GM12878 (cell line): Measurements from ENCODE around the gene WBP1L.
A peak's percentile ranks its signal among the peaks of the same experiment; 100 is the strongest.

Experiments
- CEBPB ChIP-seq, 2 experiments: fragments of 150-350 bp in 1 of 2; IDR thresholded peaks; 2 replicates each; pipeline ENCODE4 v1.6.1; 2012 to 2014; ENCODE audit warnings: low read depth in 2 of 2, low read length in 2 of 2, borderline replicate concordance in 1 of 2, inconsistent platforms in 1 of 2
- CTCF ChIP-seq, 3 experiments: IDR thresholded peaks in 2 of 3; conservative IDR thresholded peaks in 1 of 3; 2 replicates each; pipeline ENCODE4 v1.5.1; 2011; ENCODE audit warnings: low read depth in 3 of 3, low read length in 3 of 3, mild to moderate bottlenecking in 3 of 3, control low read depth in 2 of 3, moderate library complexity in 2 of 3, inconsistent platforms in 1 of 3, mixed read lengths in 1 of 3; ENCODE audit not compliant: control insufficient read depth in 2 of 3, insufficient read depth in 1 of 3; ENCODE audit errors: extremely low read depth in 1 of 3
- E2F4 ChIP-seq: IDR thresholded peaks from 2 replicates; pipeline ENCODE4 v1.6.1; 2012; ENCODE audit warnings: low read depth, low read length, improper control_type of control experiment
- E4F1 ChIP-seq: fragments of 450-650 bp; IDR thresholded peaks from 2 replicates; pipeline ENCODE4 v1.6.1; 2018; ENCODE audit warnings: borderline replicate concordance, mild to moderate bottlenecking; ENCODE audit not compliant: partially characterized antibody
- EP300 ChIP-seq, 2 experiments: fragments of 150-350 bp in 1 of 2; IDR thresholded peaks; 2 replicates each; pipeline ENCODE4 v1.6.1; 2011 to 2012; ENCODE audit warnings: low read depth in 2 of 2, low read length in 2 of 2, borderline replicate concordance in 1 of 2, improper control_type of control experiment in 1 of 2, inconsistent platforms in 1 of 2; ENCODE audit not compliant: control insufficient read depth in 1 of 2
- GABPA ChIP-seq: IDR thresholded peaks from 2 replicates; pipeline ENCODE4 v1.6.1; 2014; ENCODE audit warnings: antibody characterized with exemption, low read depth, mild to moderate bottlenecking, inconsistent platforms
- HDAC6 ChIP-seq: fragments of 200-600 bp; sonication (generic); IDR thresholded peaks from one replicate; pipeline ENCODE4 v1.8.0; 2017; ENCODE audit warnings: antibody characterized with exemption; ENCODE audit not compliant: unreplicated experiment
- KLF5 ChIP-seq: fragments of 450-650 bp; IDR thresholded peaks from 2 replicates; pipeline ENCODE4 v1.6.1; 2014; ENCODE audit warnings: mild to moderate bottlenecking; ENCODE audit not compliant: partially characterized antibody
- POLR2A ChIP-seq: IDR thresholded peaks from 2 replicates; pipeline ENCODE4 v1.6.1; 2011; ENCODE audit warnings: low read depth, mild to moderate bottlenecking, low read length
- RELA ChIP-seq: fragments of 450-650 bp; IDR thresholded peaks from 2 replicates; pipeline ENCODE4 v1.8.0; 2014; ENCODE audit warnings: borderline replicate concordance; ENCODE audit not compliant: partially characterized antibody
- SPI1 ChIP-seq: IDR thresholded peaks from 2 replicates; pipeline ENCODE4 v1.6.1; 2011; ENCODE audit warnings: low read depth, mild to moderate bottlenecking, low read length, moderate library complexity, borderline replicate concordance; ENCODE audit not compliant: insufficient read depth
- STAT3 ChIP-seq: IDR thresholded peaks from 2 replicates; pipeline ENCODE4 v1.6.1; 2011; ENCODE audit warnings: low read depth, low read length, improper control_type of control experiment
- SUZ12 ChIP-seq: fragments of 200-600 bp; sonication (generic); IDR thresholded peaks from one replicate; pipeline ENCODE4 v1.6.1; 2018; ENCODE audit warnings: antibody characterized with exemption, mild to moderate bottlenecking; ENCODE audit not compliant: unreplicated experiment

GRCh38 chr10:102752934-102753664, 9.4 kb downstream of the WBP1L start:
- TF ChIP-seq CTCF (IDR thresholded peaks at IDR 0.05 in 2 of 3, conservative IDR thresholded peaks at IDR 0.05 in 1 of 3; ENCODE audit: control insufficient read depth in 2 of 3, extremely low read depth in 1 of 3, insufficient read depth in 1 of 3, low read depth in 3 of 3, low read length in 3 of 3) (peak; percentile 54 to 63 (median 57); a peak in 5 of 6 replicates), CEBPB (IDR thresholded peaks at IDR 0.05; ENCODE audit: borderline replicate concordance in 1 of 2, low read depth in 2 of 2, low read length in 2 of 2) (no peak), E2F4 (no peak), EP300 (IDR thresholded peaks at IDR 0.05; ENCODE audit: borderline replicate concordance in 1 of 2, control insufficient read depth in 1 of 2, low read depth in 2 of 2, low read length in 2 of 2) (no peak), GABPA (no peak), E4F1 (no peak), POLR2A (no peak), KLF5 (no peak), SPI1 (no peak), STAT3 (no peak), HDAC6 (no peak), SUZ12 (no peak), RELA (no peak)
